Measurements from ENCODE around the gene CCDC18. TPM values are rescaled to one million over a fixed set of nuclear protein-coding genes. Genes with fewer than 3 reads are reported as not detected.
"Not testable (repeated sequence)": the region's sequence is repeated elsewhere in the genome, so short reads cannot be mapped to it uniquely, and the experiment has no call there.

The CCDC18 gene
- total RNA-seq, 1 donor from 2014 or later: 5.4 TPM

GRCh38 chr1:93174638-93175037 lies 5.9 kb upstream of the CCDC18 start:
- not testable (repeated sequence) for DNase-seq (ENCODE audit: low read depth in 2 of 2)

GRCh38 chr1:93177991-93178390 lies 2.5 kb upstream of the CCDC18 start:
- peak; percentile 23 to 44 for DNase-seq (ENCODE audit: low read depth in 2 of 2)

- DNase-seq (ENCODE audit: low read depth in 2 of 2): peak; percentile 35 to 70
Observed at GRCh38 chr1:93178418-93178817, 2.1 kb upstream of the CCDC18 start.

GRCh38 chr1:93179886-93180722 lies 420 bp upstream of the CCDC18 start, which contains the start of gene TMED5:
Gene TMED5 (minus strand): TSS chr1:93180413. CDS start chr1:93180242, 171 bp downstream.
- peak; percentile 98 to 99 for DNase-seq (ENCODE audit: low read depth in 2 of 2)

GRCh38 chr1:93186667-93187066 lies 6.1 kb downstream of the CCDC18 start:
- DNase-seq (ENCODE audit: low read depth in 2 of 2): no peak

- no peak for DNase-seq (ENCODE audit: low read depth in 2 of 2)
Observed at GRCh38 chr1:93190432-93190831, 9.9 kb downstream of the CCDC18 start.

GRCh38 chr1:93194231-93194990 lies 13.9 kb downstream of the CCDC18 start:
- DNase-seq (ENCODE audit: low read depth in 2 of 2): no peak

GRCh38 chr1:93196591-93196990 lies 16.1 kb downstream of the CCDC18 start:
- peak in 1 of 2 donors; percentile 7 for DNase-seq (ENCODE audit: low read depth in 2 of 2)

- DNase-seq (ENCODE audit: low read depth in 2 of 2): no peak
Observed at GRCh38 chr1:93199150-93199549, 18.6 kb downstream of the CCDC18 start.

- no peak for DNase-seq (ENCODE audit: low read depth in 2 of 2)
Observed at GRCh38 chr1:93200086-93200620, 19.6 kb downstream of the CCDC18 start.

- no peak for DNase-seq (ENCODE audit: low read depth in 2 of 2)
Observed at GRCh38 chr1:93200714-93201113, 20.2 kb downstream of the CCDC18 start.

GRCh38 chr1:93205892-93206566 lies 25.5 kb downstream of the CCDC18 start:
- no peak for DNase-seq (ENCODE audit: low read depth in 2 of 2)

GRCh38 chr1:93206567-93206954 lies 26.0 kb downstream of the CCDC18 start:
- DNase-seq (ENCODE audit: low read depth in 2 of 2): no peak

GRCh38 chr1:93207211-93207610 lies 26.7 kb downstream of the CCDC18 start:
- DNase-seq (ENCODE audit: low read depth in 2 of 2): no peak

- no peak for DNase-seq (ENCODE audit: low read depth in 2 of 2)
Observed at GRCh38 chr1:93215322-93215721, 34.8 kb downstream of the CCDC18 start.

GRCh38 chr1:93219443-93219842 lies 38.9 kb downstream of the CCDC18 start:
- peak in 1 of 2 donors; percentile 90 for DNase-seq (ENCODE audit: low read depth in 2 of 2)

- DNase-seq (ENCODE audit: low read depth in 2 of 2): not testable (repeated sequence)
Observed at GRCh38 chr1:93220716-93221115, 40.2 kb downstream of the CCDC18 start.

GRCh38 chr1:93221913-93222312 lies 41.4 kb downstream of the CCDC18 start:
- DNase-seq (ENCODE audit: low read depth in 2 of 2): no peak

GRCh38 chr1:93223023-93223675 lies 42.6 kb downstream of the CCDC18 start:
- no peak for DNase-seq (ENCODE audit: low read depth in 2 of 2)

GRCh38 chr1:93235261-93235660 lies 54.7 kb downstream of the CCDC18 start:
- no peak for DNase-seq (ENCODE audit: low read depth in 2 of 2)

GRCh38 chr1:93237021-93237420 lies 56.5 kb downstream of the CCDC18 start:
- DNase-seq (ENCODE audit: low read depth in 2 of 2): no peak
